RPMI7951 (cell line): ENCODE data around the gene TNFRSF13B. TPM values are rescaled to one million over a fixed set of nuclear protein-coding genes. Genes with fewer than 3 reads are reported as not detected.
"Not testable (repeated sequence)": the region's sequence is repeated elsewhere in the genome, so short reads cannot be mapped to it uniquely, and the experiment has no call there.

Source experiments
- DNase-seq: peaks from one replicate; pipeline ENCODE4 v3.0.0-alpha.2; 2012; ENCODE audit warnings: low read depth
- total RNA-seq: library from RNA; depleted of rRNA; stranded (reverse); fragments of >200 nt; shearing (Covaris generic); gene quantifications from 2 replicates; pipeline ENCODE4 v1.2.3, GENCODE V29; 2014; rRNA removed

The TNFRSF13B gene
- not detected in 2 replicates for total RNA-seq

DNA sequence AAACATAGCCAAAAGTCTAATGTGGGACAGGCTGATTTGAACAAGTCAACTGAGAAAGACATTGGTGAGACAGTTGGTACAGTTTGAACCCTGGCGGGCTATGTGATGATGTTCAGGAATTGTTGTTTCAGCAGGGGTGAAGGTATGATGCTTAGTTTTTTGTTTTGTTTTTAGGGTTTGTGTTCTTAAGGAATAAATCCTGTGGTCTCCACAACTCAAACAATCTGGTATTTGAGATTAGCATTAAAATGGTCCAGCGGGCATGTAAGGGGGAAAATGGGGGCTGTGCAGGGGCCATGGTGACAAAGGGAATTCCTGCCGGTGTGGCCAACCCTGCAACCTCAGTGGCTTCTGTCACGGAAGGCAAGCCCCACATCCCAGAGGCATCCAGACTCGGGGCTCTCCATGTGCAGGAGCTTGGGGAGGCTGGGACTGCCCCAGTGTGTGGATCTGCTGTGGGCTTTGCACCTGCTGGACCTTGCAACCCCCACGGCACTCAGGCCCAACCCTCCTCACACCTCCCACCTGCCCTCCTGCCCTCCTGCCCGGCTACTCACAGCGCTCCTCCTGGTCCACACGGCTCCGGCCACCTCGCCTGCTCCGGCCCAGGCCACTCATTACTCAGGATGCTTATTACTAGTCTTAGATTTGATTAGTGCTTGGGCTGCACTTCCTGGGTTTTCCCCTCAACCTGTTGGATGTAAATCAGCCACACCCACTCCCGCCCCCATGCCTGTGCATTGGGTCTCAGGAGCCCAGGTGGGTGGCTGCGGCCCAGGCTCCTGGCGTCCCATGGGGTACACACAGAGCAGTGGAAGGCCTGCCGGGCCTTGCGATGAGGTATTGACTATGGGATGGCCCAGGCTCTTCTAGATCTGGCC, at the start of gene TNFRSF13B:
Gene TNFRSF13B (minus strand): TSS at position 661 of the 881 bp plus-strand sequence. CDS start 43 bp downstream, at position 618.
- DNase-seq: no peak

DNA sequence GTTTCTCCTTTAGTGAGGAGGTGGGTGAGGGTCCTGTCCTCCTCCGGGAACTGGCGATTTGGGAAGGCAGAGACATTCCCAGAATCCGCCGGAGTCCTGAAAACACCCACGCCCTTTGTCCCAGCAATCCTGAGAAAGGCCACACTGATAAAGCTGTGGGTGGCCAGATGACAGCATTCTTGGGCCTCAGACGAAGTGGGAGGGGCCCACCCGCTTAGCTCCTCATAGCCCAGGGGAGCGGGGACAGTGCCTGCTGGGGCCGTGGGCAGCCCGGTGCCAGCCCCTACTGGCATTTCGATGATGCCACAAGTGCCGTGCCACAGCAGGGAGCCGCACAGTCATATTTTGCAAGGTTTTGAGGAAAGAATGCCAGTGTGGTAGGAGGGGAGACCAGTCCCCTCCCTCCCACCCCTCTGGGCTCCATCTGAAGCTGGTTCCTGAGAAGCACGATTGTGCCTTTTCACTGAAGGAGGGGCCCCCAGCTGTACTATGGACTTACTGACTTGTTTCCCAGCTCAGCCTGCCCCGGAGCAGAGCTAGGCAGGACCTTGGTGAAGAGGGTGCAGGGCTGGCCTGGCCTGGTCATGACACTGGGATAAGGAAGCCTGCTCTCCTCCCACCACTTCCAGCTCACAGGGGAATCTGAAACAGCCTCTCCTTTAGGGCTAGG, 49.4 kb upstream of the TNFRSF13B start:
- peak; percentile 67 for DNase-seq

DNA sequence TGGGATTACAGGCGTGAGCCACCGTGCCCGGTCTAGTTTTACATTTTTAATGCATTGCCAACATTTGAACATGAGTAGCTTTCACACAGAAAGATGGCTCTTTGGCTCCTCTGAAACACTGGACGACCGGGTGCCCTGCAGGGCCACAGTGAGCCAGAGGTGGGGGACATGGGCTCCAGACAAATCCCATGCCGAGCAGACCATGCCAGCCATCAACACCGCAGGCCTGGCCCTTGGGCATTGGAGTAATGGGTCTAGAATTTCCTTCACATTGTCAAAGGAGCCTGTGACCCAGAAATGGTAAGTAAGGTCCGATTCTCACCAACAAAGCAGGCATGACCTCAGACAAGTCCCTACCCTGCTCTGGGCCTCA, 48.9 kb upstream of the TNFRSF13B start:
- DNase-seq: no peak

DNA sequence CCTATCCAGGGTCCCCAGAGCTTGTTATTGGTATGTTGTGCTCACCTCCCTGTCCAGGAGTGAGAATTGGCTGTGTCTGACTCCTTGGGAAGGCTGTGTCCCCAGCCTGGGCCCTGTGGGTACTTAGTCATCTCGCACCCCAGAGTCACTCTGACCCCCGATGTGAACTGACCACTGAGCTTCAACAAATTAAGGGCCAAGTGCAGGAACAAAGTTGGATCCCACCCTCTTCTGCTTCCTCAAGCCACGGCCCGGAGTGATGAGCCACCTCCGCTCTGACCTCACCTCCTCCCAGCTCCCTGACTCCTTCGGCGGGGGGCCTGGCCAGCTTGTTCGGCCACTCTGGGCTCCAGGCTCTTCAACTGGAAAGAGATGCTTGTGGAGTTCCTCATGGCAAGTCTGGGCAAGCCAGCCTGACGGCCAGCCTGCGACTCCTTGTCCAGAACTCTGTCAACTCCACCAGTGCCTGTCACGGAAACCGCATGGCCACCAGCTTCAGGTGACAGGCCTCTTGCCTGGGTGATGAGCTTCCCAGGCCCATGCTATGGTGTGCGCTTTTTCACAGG, 48.1 kb upstream of the TNFRSF13B start:
- DNase-seq: no peak

DNA sequence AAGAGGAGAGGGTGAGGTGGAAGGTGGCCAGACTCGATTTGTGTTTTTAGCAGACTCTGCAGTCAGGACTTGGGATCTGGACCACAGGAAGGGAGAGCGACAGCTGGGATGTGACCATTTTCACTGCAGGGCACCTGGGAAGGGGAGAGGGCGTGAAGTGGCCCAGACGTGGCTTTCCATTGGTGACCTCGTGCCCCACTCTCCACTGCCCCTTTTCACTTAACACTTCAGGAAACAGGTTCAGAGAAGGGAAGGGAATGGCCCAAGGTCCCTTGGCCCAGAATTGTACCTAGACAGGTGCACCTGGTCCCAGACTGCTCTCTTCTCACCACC, 47.5 kb upstream of the TNFRSF13B start:
- no peak for DNase-seq

DNA sequence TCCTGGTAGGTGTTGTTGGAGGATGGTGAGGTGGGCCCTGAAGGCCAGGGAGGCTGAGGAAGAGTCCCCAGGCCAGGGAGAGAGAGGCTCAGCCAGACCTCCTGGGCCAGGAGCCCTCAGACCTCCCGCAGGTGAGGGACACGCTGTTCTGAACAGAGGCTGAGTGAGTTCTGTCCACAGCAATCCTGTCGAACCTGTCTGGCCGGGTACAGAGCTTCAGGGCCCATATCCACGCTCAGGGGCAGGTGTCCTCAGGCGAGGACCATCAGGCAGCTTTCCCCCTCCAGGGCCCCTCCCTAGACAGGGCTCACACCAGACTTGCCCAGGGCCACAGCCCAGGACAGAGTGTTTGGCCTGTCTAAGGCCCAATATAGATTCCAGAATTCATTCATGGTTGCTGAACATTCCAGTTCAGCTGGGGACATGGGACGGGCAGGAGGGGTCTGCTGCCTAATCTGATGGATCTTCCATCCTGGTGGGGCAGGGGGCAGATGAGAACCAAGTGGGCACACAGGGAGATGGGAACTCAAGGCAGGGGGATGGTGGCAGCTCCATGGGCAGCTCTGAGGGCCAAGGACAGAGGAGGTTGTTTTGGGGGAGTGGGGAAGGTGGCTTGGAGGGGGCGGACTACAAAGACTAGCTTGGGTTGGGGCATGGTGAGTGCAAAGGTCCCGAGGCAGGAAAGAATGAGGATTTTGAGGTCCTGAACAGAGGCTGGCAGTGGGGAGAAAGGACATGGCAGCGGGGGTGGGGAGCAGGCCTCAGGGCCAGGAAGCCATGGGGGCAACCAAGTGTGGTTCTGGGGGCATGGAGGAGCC, 46.9 kb upstream of the TNFRSF13B start:
- no peak for DNase-seq

DNA sequence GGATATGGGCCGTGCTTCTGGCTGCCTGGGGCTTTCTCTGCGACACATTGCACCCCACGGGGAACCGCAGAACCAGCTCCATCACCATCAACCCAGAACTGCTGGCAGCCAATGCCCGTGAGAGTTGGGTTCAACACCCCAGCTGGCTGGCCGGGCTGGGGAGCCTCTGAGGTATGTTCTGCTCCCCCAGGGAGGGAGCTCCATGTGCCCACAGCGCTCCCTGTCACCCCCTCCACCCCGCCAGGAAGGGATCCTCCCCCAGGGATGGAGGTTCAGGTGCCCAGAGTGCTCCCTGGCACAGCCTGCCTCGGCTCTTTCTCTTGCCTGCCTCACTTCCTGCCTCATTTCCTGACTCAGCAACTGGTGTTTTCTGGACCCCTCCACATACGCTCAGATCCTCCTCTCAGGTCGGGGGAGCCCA, 46.1 kb upstream of the TNFRSF13B start:
- no peak for DNase-seq

DNA sequence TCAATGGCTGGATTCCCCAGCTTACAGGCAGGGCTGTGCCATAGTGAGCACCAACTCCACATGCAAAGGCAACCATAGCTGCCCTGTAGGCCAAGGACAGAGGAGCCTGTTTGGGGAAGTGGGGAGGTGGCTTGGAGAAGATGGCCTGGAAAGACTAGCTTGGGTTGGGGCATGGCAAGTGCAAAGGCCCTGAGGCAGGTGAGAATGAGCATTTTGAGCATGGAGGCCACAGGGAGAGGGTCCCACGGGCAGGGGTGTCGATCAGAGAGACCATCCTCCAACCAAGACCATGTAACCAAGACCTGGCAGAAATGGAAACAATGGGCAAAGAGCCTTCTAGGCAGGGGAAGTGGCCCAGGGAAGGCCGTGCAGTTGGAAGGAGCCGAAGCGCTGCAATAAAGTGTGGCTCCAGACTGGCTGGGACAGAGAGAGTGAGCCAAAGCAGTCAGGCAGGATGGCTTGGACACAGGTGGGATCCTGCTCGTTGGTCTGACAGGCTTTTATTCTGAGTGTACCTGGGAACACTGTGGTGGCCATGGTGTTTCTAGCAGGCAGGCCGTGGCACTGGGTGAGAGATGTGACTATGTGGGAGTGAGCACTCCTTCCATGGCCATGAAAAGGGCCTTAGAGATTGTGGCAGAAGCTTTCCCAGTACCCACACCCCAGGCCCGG, 45.6 kb upstream of the TNFRSF13B start:
- no peak for DNase-seq

DNA sequence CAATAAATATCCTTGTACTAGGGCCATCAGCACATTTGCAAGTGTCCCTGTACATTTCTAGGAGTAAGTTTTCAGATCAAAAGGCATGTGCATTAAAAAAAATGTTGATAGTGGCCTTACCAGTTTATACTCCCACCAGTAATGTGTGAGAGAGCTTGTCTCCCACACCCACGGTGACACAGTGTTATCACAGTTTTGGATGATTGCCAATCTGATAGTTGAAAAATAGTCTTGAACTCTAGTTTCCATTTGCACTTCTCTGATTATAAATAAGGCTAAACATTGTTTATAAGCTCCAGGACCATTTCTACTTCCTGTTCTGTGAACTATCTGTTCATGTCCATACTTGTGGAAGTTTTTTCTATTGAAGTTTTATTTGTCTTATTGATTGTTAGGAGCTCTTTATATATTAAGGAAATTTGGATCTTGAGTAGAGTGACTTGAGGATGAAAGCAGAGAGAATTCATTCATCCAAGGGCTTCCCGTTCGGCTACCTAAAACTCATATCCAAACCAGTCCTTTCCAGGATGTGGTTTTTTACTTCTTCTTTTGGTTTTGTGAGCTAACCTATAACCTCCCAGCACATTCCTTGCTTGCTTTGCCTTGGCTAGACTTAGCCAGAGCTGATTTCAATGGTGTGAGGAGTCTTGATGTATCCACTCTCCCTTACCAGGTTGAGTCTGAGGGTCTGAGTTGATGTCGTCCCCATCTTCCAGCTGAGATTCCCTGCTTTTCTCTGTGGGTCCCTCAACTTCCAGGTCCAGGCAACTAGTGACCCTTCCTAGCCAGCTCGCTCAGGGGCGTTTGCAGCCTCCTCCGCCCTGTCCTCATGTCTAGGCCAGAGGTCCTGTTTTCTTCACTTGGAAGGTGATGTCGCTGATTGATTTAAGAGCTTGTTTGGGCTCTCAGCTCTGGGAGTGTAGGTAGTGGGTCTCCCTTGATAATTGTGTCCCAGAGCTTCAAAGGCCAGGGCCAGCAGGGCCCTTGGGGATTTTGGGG, 44.6 kb upstream of the TNFRSF13B start:
- peak; percentile 42 for DNase-seq

DNA sequence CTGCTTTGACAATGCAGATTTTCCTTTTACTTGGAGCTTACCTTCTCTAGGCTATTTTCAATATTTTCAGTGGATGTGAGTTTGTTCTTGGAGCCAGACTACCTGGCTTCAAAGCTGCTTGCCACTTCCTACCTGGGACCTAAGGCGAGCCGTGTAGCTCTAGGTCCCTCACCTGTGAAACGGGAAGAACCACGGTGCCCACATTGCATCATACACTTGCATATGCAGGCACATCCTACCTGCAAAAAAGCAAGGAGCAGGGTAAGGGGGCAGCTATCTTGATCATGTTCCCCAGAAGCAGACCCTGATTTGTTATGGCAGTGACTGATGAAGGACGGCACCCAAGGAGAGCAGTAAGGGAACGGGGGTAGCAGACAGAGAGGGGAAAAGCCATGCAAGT, 43.3 kb upstream of the TNFRSF13B start:
- DNase-seq: no peak

DNA sequence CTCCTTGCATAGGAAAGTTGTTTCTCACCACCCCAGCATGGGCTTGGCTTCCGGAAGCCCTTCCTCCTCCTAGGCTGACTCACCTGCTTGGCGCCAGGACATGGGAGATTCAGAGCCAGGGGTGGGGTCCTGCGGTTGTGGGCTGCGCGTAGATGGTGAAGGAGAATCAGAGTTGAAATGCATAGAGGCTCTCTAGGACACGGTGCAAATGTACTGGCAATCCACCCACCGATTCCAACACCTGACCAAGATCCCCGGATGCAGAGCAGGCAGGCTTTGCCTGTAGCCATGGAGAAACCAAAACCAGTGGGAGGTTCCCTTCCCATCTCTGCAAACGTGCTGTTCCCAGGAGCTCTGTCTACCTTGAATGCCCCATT, 42.8 kb upstream of the TNFRSF13B start:
- DNase-seq: peak; percentile 30

DNA sequence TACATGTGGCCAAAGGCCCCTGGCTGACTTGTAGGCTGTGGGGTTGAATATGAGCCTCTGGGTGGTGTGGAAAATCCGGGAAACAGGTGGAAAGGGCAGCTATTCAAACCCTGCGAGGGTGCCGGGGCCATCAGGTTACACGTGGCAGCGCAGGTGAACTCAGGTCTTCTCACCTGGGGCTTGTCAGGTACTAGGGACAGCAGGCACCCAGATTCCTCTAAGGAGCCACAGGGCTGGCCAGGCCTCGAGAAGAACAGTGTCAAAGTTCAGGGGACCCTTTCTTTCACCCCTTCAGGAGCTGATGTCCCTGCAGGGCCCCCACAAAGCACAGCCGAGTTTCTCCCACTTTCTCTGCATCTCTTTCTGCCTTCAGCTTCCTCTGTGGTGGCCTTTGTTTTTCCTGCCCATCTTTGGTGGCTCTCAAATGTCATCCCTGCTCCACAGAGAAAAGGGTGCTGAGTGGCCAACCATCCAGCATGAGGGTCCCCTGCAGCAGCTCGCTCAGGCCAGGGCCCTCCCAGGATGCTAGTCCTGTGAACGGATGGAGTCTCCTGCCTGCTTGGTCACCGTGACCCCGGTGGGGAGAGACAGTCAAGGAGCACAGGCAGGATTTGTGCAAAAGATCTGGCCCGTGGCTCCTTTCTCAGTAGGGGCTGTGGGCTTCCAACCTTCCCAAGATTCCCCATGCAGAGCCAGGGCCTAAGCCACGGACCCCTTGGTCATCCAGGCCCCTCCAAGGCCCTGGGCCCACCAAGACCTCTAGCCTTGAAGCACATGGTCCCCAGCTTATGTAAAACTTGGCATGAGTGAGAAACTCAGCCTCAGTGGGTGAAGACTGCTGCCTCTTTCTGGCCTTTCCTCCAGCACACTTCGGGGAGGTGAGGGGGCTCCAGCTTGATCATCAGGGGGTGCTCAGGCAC, 42.2 kb upstream of the TNFRSF13B start:
- DNase-seq: not testable (repeated sequence)

DNA sequence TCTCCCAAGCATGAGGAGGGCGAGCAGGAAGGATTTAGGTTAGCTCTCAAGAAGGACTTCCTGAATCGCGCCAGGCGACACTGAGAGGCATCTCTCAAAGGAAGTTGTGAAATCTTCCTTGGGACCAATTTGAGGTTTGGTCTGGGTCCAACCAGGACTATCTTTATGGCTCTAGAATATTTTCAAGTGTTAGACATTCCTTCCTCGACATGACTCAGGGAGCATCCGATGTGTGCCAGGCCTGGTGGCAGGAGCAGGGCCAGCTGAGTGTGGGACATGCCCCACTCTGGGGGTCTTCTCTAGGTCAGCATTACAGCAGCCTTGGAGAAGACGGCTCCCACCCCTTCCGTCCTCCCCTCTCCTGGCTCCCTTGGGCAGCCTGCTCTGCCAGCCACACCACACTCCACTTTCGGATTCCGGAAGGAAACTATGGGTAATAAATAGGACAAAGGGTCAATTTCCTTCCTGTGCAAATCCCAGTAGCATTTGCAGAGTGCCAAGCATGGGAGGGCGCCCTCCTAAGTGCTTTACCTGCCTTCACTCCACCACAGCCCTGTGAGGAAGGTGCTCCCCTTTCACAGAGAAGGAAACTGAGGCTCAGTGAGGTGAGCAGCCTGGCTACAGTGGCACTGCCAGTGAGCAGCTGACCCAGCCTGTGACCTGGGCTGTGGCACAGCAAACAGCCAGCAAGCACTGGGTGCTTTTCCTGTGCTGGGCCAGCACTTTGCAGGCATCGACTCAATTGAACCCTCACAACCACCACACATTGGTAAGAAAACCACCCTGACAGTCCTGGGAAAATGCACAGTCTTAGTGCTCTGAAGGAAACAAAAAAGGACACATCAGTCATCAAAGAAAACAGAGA, 39.4 kb upstream of the TNFRSF13B start:
- peak; percentile 95 for DNase-seq

DNA sequence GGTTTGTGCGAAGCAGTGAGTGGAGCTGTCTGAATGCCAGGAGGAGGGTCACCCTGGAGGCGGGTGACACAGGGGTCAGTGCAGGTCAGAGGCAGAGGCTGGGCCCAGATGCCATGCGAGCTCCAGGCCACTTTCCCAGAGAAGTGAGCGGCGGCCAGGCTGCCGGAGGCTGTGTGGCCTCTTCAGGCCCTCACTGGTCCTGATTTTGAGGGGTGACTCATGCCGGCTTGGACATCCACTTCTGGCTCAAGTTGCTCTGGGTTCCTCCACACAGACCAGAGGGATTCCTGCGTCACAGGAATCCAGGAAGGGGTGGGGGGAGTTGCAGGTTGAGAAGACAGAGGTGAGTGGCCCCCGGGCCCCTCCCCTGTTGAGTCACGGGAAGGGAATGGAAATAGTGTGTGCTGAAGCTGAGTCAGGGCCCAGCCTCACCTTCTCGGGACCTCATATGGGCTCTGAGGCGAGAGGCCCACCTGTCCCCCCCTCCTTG, 38.7 kb upstream of the TNFRSF13B start:
- not testable (repeated sequence) for DNase-seq

DNA sequence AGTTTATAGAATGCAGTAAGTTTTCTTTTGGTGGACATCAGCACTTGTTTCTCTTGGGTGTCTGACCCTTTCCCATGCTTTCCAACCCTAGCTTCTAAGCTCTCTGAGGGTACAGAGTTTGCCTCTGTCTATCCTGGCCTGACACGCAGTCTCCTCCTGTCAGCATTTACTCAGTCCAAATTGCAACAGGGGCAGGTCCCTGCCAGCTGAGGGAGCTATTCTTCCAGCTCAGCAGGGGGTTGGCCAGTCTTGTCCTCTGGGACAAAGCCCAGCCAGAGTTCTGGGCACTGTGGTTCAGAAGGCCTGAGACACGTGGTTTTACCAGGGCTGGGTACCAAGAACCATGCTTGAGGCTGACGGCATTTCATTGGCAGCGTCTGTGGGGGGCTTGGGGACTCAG, 38.1 kb upstream of the TNFRSF13B start:
- DNase-seq: peak; percentile 28

DNA sequence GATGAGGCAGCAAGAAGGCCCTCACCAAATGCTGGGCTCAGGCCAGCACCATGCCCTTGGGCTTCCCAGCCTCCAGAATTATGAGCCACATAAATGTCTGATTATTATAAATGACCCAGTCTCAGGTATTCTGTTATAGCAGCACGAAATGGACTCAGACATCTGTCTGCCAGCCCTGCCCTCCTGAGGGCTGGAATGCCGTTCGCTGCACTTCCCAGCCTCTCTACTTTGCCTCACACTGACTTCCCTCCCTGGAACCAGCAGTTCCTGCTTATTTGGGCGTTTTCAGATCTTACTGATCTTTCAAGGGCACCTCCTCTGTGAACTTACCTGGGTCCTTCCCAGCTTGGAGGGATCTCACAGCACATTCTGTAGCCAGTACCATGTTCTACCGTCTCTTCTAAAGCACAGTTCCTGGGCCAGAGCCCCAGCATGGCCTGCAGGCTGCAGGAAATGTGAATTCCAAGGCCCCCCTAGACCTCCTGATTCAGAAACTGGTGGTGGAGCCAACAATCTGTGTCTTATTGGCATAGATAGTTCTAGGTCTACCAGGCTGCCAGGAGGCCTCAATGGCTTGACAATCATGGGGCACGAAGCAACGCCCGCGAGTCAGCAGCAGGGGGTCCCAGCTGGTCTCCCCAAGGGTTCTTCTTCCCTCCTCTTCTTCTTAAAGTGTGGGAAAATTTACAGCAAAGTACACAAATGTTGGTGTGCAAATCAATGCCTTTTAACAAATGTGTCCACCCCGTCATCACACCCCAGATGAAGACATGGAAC, 36.9 kb upstream of the TNFRSF13B start:
- DNase-seq: not testable (repeated sequence)

DNA sequence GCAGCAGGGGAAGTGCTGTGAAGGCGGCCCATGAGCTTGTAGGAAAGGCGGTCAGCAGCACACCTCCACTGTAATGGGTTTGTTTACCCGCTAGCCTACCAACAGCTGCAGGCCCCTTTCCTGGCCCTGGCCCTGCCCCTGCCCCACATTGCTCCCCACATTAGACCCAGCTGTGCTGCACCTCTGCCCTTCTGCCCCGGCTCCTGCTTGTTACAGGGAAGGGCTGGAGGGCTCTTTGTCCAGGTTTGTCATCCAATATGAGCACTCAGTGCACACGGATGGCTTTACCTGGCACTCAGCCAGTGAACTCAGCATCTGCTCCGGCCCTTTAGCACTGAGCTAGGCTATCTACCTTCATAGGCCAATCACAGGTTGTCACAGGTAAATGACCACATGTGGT, 36.0 kb upstream of the TNFRSF13B start:
- DNase-seq: not testable (repeated sequence)
